HEK293 (cell line): ENCODE results near the gene GALR2.
A peak's percentile ranks its signal among the peaks of the same experiment; 100 is the strongest.

ENCODE experiments used
- CTCF ChIA-PET: fragments of 350-600 bp; formaldehyde crosslinking; extraction: SDS; loops from one replicate; lab custom pipeline; 2021; ENCODE audit warnings: antibody characterized with exemption; lab: Yijun Ruan, JAX
- POLR2A ChIA-PET: fragments of 300-600 bp; formaldehyde crosslinking; extraction: SDS; loops from one replicate; lab custom pipeline; 2020; ENCODE audit warnings: antibody characterized with exemption, inconsistent platforms; lab: Yijun Ruan, JAX
- H3K27ac ChIP-seq: fragments of 200-500 bp; sonication (Bioruptor generic); 2 replicates; pipeline ENCODE4 v1.5.1; 2014; ENCODE audit warnings: low read depth, low read length, control low read depth, inconsistent platforms; ENCODE audit errors: extremely low read depth
- H3K36me3 ChIP-seq, 2 experiments: fragments of 200-500 bp in 1 of 2; sonication (Bioruptor generic) in 1 of 2; 1 replicate in 1 of 2; 2 replicates in 1 of 2; pipeline ENCODE4 v1.5.1; 2014 to 2017; ENCODE audit warnings: inconsistent platforms in 2 of 2, low read length in 2 of 2; ENCODE audit not compliant: control insufficient read depth in 2 of 2, insufficient read depth in 1 of 2
- H3K4me1 ChIP-seq: fragments of 200-500 bp; sonication (Bioruptor generic); 2 replicates; pipeline ENCODE4 v1.5.1; 2014; ENCODE audit warnings: mild to moderate bottlenecking, low read length, inconsistent platforms; ENCODE audit not compliant: control insufficient read depth, insufficient read depth
- H3K4me3 ChIP-seq: 2 replicates; pipeline ENCODE4 v1.5.1; 2011; ENCODE audit warnings: low read depth, mild to moderate bottlenecking, control low read depth, low read length, moderate library complexity
- H3K9me3 ChIP-seq: fragments of 200-500 bp; sonication (Bioruptor generic); 2 replicates; pipeline ENCODE4 v1.5.1; 2014; ENCODE audit warnings: low read depth, low read length, inconsistent platforms; ENCODE audit not compliant: control insufficient read depth, insufficient read depth
- BCL6B ChIP-seq: fragments of 450-650 bp; formaldehyde crosslinking; IDR thresholded peaks from 2 replicates; pipeline ENCODE4 v1.5.1; 2017; ENCODE audit warnings: missing biosample characterization, missing genetic modification characterization
- EGR2 ChIP-seq: fragments of 450-650 bp; formaldehyde crosslinking; IDR thresholded peaks from 2 replicates; pipeline ENCODE4 v1.5.1; 2016; ENCODE audit warnings: low read depth, missing biosample characterization, missing genetic modification characterization
- IKZF3 ChIP-seq: fragments of 450-650 bp; IDR thresholded peaks from 2 replicates; pipeline ENCODE4 v1.5.0; 2018; ENCODE audit warnings: missing biosample characterization, mild to moderate bottlenecking, missing genetic modification characterization, moderate library complexity
- PRDM10 ChIP-seq: fragments of 450-650 bp; formaldehyde crosslinking; IDR thresholded peaks from 2 replicates; pipeline ENCODE4 v1.5.1; 2016; ENCODE audit warnings: missing biosample characterization, missing genetic modification characterization
- SCRT1 ChIP-seq: fragments of 450-650 bp; formaldehyde crosslinking; IDR thresholded peaks from 2 replicates; pipeline ENCODE4 v1.5.1; 2016; ENCODE audit warnings: missing biosample characterization, missing genetic modification characterization, borderline replicate concordance
- SETDB1 ChIP-seq: IDR thresholded peaks from one replicate; pipeline ENCODE4 v1.6.1; 2017; ENCODE audit warnings: mild to moderate bottlenecking, low read length, moderate library complexity, mixed read lengths; ENCODE audit not compliant: insufficient read length
- SP7 ChIP-seq: fragments of 450-650 bp; formaldehyde crosslinking; IDR thresholded peaks from 2 replicates; pipeline ENCODE4 v1.5.1; 2016; ENCODE audit warnings: missing biosample characterization, missing genetic modification characterization
- YY1 ChIP-seq: fragments of 450-650 bp; formaldehyde crosslinking; IDR thresholded peaks from 2 replicates; pipeline ENCODE4 v1.5.1; 2018; ENCODE audit warnings: missing biosample characterization, missing genetic modification characterization
- ZBTB48 ChIP-seq: fragments of 450-650 bp; formaldehyde crosslinking; IDR thresholded peaks from 2 replicates; pipeline ENCODE4 v1.5.1; 2016; ENCODE audit warnings: missing biosample characterization, missing genetic modification characterization
- ZBTB8A ChIP-seq: fragments of 450-650 bp; formaldehyde crosslinking; IDR thresholded peaks from 2 replicates; pipeline ENCODE4 v1.5.1; 2016; ENCODE audit warnings: missing biosample characterization, missing genetic modification characterization
- ZFHX2 ChIP-seq: fragments of 450-650 bp; formaldehyde crosslinking; conservative IDR thresholded peaks from 2 replicates; pipeline ENCODE4 v1.5.1; 2016; ENCODE audit warnings: missing biosample characterization, missing genetic modification characterization
- ZFP41 ChIP-seq: fragments of 450-650 bp; formaldehyde crosslinking; IDR thresholded peaks from 2 replicates; pipeline ENCODE4 v1.5.1; 2016; ENCODE audit warnings: missing biosample characterization, missing genetic modification characterization, borderline replicate concordance
- ZNF214 ChIP-seq: fragments of 450-650 bp; formaldehyde crosslinking; IDR thresholded peaks from 2 replicates; pipeline ENCODE4 v1.5.1; 2017; ENCODE audit warnings: missing biosample characterization, mild to moderate bottlenecking, missing genetic modification characterization, borderline replicate concordance
- ZNF26 ChIP-seq: fragments of 450-650 bp; formaldehyde crosslinking; IDR thresholded peaks from 2 replicates; pipeline ENCODE4 v1.5.1; 2016; ENCODE audit warnings: missing biosample characterization, missing genetic modification characterization
- ZNF423 ChIP-seq: fragments of 450-650 bp; formaldehyde crosslinking; IDR thresholded peaks from 2 replicates; pipeline ENCODE4 v1.5.1; 2016; ENCODE audit warnings: missing biosample characterization, missing genetic modification characterization
- ZNF513 ChIP-seq: fragments of 450-650 bp; IDR thresholded peaks from 2 replicates; pipeline ENCODE4 v1.5.1; 2018; ENCODE audit warnings: missing biosample characterization, missing genetic modification characterization
- ZNF600 ChIP-seq: fragments of 450-650 bp; formaldehyde crosslinking; IDR thresholded peaks from 2 replicates; pipeline ENCODE4 v1.5.1; 2016; ENCODE audit warnings: missing biosample characterization, missing genetic modification characterization
- ZNF660 ChIP-seq: fragments of 450-650 bp; IDR thresholded peaks from 2 replicates; pipeline ENCODE4 v1.5.1; 2018; ENCODE audit warnings: missing biosample characterization, mild to moderate bottlenecking, missing genetic modification characterization
- ZNF692 ChIP-seq: fragments of 450-650 bp; formaldehyde crosslinking; IDR thresholded peaks from 2 replicates; pipeline ENCODE4 v1.5.1; 2016; ENCODE audit warnings: missing biosample characterization, missing genetic modification characterization
- ZSCAN30 ChIP-seq: fragments of 450-650 bp; IDR thresholded peaks from 2 replicates; pipeline ENCODE4 v1.5.1; 2018; ENCODE audit warnings: missing biosample characterization, mild to moderate bottlenecking, missing genetic modification characterization, moderate library complexity

GALR2 gene

GRCh38 chr17:76082326-76083251 lies 8.0 kb downstream of the GALR2 start:
- H3K27ac ChIP-seq, result peak overlapping the region; percentile 53
- no peaks in the 10 kb centered on the region for H3K9me3 ChIP-seq
- no peak overlapping the region for H3K4me3 ChIP-seq
- H3K36me3 ChIP-seq, result peaks cover 4 to 61% of the 10 kb centered on the region in 2 experiments; a peak in 1 of 3 replicates
- ChIA-PET POLR2A (interaction anchor here (0.6 to 4.2 kb wide), 3 partner anchors 10 to 303 kb away, joined by 3 to 23 read pairs (median 3); partner anchors contain the start of genes EXOC7 and SRP68), CTCF (interaction anchor here (1.0 to 2.0 kb wide), 3 partner anchors 24 to 77 kb away, joined by 3 to 6 read pairs (median 4); no protein-coding TSS in a partner anchor)
- H3K4me1 ChIP-seq, result peaks cover 13% of the 10 kb centered on the region
- TF ChIP-seq ZFP41 (tag by site-specific recombination), result no peak
- TF ChIP-seq BCL6B (tag by site-specific recombination), result 0 out of 2 replicates have a peak, but pooled peaks have one; percentile 8
- 0 out of 2 replicates have a peak, but pooled peaks have one; percentile 36 for TF ChIP-seq ZBTB8A (tag by site-specific recombination)
- TF ChIP-seq SCRT1 (tag by site-specific recombination), result no peak
- TF ChIP-seq ZNF26 (tag by site-specific recombination), result no peak
- peak; percentile 60; the same call in 1 of the 2 replicates for TF ChIP-seq ZFHX2 (tag by site-specific recombination)
- TF ChIP-seq YY1 (tag by site-specific recombination), result no peak
- no peak for TF ChIP-seq ZNF692
- peak; percentile 43 for TF ChIP-seq SP7 (tag by site-specific recombination)
- TF ChIP-seq ZSCAN30 (tag by site-specific recombination), result no peak
- no peak for TF ChIP-seq SETDB1
- peak; percentile 78 for TF ChIP-seq IKZF3
- TF ChIP-seq EGR2 (tag by site-specific recombination), result peak; percentile 66
- 0 out of 2 replicates have a peak, but pooled peaks have one; percentile 64 for TF ChIP-seq ZNF423
- TF ChIP-seq ZNF600, result peak; percentile 75; the same call in 1 of the 2 replicates
- TF ChIP-seq ZNF660 (tag by site-specific recombination), result 0 out of 2 replicates have a peak, but pooled peaks have one; percentile 25
- TF ChIP-seq ZBTB48 (tag by site-specific recombination), result peak; percentile 63
- peak; percentile 57; the same call in 1 of the 2 replicates for TF ChIP-seq PRDM10 (tag by site-specific recombination)
- TF ChIP-seq ZNF513 (tag by site-specific recombination), result peak; percentile 44; the same call in 1 of the 2 replicates
- no peak for TF ChIP-seq ZNF214 (tag by site-specific recombination)
